Muscle of leg (tissue), 11 donors: Measurements from ENCODE around the gene LIN54. TPM values are rescaled to one million over a fixed set of nuclear protein-coding genes. Genes with fewer than 3 reads are reported as not detected.

Source experiments
- DNase-seq: peaks from one replicate; pipeline ENCODE4 v3.0.0; 2013
- H3K27ac ChIP-seq: one replicate; pipeline ENCODE4 v1.5.1; 2013; ENCODE audit warnings: mild to moderate bottlenecking, low read length, control low read depth
- H3K27me3 ChIP-seq: one replicate; pipeline ENCODE4 v1.6.1; 2013; ENCODE audit warnings: low read length; ENCODE audit not compliant: control insufficient read depth, insufficient read depth
- H3K36me3 ChIP-seq: one replicate; pipeline ENCODE4 v1.6.1; 2013; ENCODE audit warnings: low read length; ENCODE audit not compliant: control insufficient read depth, insufficient read depth
- H3K4me1 ChIP-seq: one replicate; pipeline ENCODE4 v1.6.1; 2013; ENCODE audit warnings: low read length; ENCODE audit not compliant: control insufficient read depth, insufficient read depth
- H3K4me3 ChIP-seq: one replicate; pipeline ENCODE4 v1.5.1; 2013; ENCODE audit warnings: low read length, control low read depth
- H3K9me3 ChIP-seq: replicated peaks from 2 replicates; pipeline ENCODE4 v1.6.1; 2013; ENCODE audit warnings: low read depth, low read length; ENCODE audit not compliant: control insufficient read depth
- WGBS: methylation state at CpG from one replicate; pipeline ENCODE4 v1.1.5; 2013; ENCODE audit warnings: missing lambda C conversion rate; ENCODE audit not compliant: insufficient coverage; 5-methylcytosine and 5-hydroxymethylcytosine counted together
- polyA plus RNA-seq, 8 donors: library from polyadenylated mRNA; unstranded; fragments of 120-200 nt; gene quantifications; one replicate each; pipeline versions ENCODE4 v1.2.1 to v1.2.3, GENCODE V29; 2013; ENCODE audit warnings: inconsistent platforms in 1 of 8, low replicate concordance in 1 of 8; ENCODE audit not compliant: insufficient read length in 8 of 8, insufficient read depth in 1 of 8
- total RNA-seq: library from RNA; stranded (reverse); fragments of 120-200 nt; gene quantifications from one replicate; pipeline ENCODE4 v1.2.4, GENCODE V29; 2013

Gene LIN54
- total and polyA plus RNA-seq, 9 donors = 7.4 to 10.0 (median 8.7) TPM

DNA sequence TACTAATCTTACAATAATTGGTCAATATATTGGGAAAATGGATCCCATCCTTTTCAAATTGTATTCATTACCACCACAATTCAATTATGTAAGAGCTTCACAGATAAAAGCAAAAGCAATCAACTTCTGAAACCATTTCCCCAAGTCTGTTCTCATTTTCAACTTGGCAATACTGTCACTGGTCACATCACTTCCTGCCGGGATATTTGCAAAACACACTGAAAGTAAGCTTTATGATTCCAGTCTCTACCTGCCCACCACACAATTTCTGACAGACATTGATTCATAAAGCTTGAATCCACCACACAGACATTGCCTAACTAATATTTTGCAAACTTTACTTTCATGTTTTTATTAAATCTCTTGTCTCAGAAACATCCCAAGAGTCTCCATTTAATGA, 53.6 kb downstream of the LIN54 start:
- Histone ChIP-seq H3K4me1 (no peaks in the 10 kb centered on the region), H3K27ac (no peak overlapping the region), H3K36me3 (peaks cover 6% of the 10 kb centered on the region), H3K4me3 (no peak overlapping the region), H3K9me3 (no peaks in the 10 kb centered on the region), H3K27me3 (no peaks in the 10 kb centered on the region)
- 92% methylated on average over 1 of the region's 1 CpG for WGBS
- peak; percentile 5 for DNase-seq

DNA sequence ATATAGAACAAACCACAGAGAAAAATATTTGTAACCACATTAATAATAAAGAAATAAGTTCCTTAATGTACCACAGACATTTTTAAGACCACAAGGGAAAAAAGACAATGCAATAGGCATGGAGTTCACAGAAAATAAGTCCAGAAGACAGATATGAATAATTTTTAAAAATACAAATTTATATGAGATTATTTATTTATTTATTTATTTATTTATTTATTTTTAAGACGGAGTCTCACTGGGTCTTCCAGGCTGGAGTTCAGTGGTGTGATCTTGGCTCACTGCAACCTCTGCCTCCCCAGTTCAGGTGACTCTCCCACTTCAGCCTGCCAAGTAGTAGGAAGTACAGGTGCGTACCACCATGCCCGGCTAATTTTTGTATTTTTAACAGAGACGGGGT, 56.4 kb downstream of the LIN54 start:
- no peak for DNase-seq
- H3K4me1 ChIP-seq = no peaks in the 10 kb centered on the region
- H3K9me3 ChIP-seq = no peaks in the 10 kb centered on the region
- H3K27ac ChIP-seq = no peak overlapping the region
- no peaks in the 10 kb centered on the region for H3K27me3 ChIP-seq
- no peak overlapping the region for H3K4me3 ChIP-seq
- no CpG with 5 or more reads among the region's 4 CpGs for WGBS
- H3K36me3 ChIP-seq = no peaks in the 10 kb centered on the region

DNA sequence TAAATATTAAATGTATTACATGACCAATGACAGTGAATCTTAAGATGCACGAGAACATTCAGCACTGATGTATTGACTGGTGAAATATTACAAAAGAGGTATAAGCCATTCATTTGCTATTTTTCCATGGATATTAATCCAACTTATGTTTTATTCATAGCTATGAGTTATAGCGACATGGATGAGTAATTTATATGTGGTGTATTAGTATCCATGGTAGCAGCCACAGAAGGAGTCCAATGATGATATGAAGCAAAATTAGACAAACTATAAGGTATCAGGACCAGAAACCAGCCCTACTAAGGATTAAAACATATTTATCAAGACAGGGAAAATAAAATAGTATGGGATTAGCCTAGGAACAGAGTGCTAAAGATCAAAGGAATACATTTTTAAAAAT, 59.4 kb downstream of the LIN54 start:
- no peaks in the 10 kb centered on the region for H3K27me3 ChIP-seq
- H3K36me3 ChIP-seq = peaks cover under 1% of the 10 kb centered on the region
- H3K4me3 ChIP-seq = no peak overlapping the region
- DNase-seq = no peak
- H3K4me1 ChIP-seq = no peaks in the 10 kb centered on the region
- no peaks in the 10 kb centered on the region for H3K9me3 ChIP-seq
- no CpG with 5 or more reads among the region's 2 CpGs for WGBS
- H3K27ac ChIP-seq = no peak overlapping the region

DNA sequence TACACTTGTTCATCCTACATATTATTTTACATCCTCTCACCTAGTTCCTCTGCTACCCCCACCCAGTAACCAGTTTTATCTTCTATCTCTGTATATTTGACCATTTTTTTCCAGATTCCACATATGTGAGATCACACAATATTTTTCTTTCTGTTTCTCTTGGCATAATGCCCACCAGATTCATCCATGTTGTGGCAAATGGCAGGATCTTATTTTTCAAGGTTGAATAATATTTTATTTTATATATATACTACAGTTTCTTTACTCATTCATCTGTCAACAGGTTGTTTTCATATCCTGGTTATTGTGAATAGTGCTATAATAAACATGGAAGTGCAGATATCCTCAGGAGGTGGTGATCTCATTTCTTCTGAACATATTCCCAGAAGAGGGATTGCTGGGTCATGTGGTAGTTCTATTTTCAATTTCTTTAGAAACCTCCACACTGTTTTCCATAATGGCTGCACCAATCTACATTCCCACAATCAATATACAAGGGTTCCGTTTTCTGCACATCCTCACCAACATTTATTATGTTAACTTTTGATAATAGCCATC, 61.9 kb downstream of the LIN54 start:
- Histone ChIP-seq H3K4me1 (no peaks in the 10 kb centered on the region), H3K36me3 (peaks cover 3% of the 10 kb centered on the region), H3K27ac (no peak overlapping the region), H3K27me3 (no peaks in the 10 kb centered on the region), H3K9me3 (no peaks in the 10 kb centered on the region), H3K4me3 (no peak overlapping the region)
- WGBS = no CpG with 5 or more reads among the region's 1 CpG
- no peak for DNase-seq

DNA sequence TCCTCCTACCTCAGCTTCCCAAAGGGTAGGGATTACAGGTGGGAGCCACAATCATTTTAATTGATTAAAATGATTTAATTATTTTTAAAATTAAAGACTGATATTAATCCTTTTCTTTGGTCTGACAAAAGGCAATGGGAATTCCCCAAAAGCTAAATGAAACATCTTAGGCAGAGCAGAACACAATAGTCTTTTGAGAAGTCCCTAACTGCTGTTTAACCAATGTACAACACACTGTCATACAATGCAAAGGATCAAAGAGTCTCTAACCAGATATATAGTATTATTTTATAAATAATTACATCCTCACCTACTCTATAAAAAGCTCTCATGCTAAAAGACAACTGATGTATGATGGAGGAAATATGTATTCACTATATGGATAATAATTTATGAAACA, 63.1 kb downstream of the LIN54 start:
- Histone ChIP-seq H3K27me3 (no peaks in the 10 kb centered on the region), H3K36me3 (peaks cover 3% of the 10 kb centered on the region), H3K9me3 (no peaks in the 10 kb centered on the region), H3K4me3 (no peak overlapping the region), H3K4me1 (no peaks in the 10 kb centered on the region), H3K27ac (no peak overlapping the region)
- no peak for DNase-seq

DNA sequence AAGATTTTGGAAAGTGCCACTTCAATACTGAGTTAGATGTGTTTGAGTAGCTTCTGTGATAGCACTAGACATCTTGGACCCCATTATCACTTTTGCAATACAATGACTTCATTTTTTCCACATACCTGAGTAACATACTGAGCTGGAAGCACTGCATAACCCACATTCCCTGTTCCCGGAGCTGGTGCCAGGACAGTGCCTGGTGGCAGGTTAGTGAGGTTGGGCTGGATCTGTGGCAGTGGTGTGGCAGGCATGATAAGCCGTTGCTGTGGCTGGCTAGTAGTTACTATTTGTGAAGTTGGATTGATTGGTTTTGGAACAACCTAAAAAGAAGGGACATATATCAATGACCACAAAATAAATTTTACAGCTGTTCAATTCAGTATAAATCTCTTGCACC, 71.2 kb downstream of the LIN54 start:
- Histone ChIP-seq H3K27ac (no peak overlapping the region), H3K36me3 (peaks cover 17% of the 10 kb centered on the region), H3K27me3 (no peaks in the 10 kb centered on the region), H3K4me3 (no peak overlapping the region), H3K9me3 (no peaks in the 10 kb centered on the region), H3K4me1 (no peaks in the 10 kb centered on the region)
- no CpG with 5 or more reads among the region's 2 CpGs for WGBS
- no peak for DNase-seq

DNA sequence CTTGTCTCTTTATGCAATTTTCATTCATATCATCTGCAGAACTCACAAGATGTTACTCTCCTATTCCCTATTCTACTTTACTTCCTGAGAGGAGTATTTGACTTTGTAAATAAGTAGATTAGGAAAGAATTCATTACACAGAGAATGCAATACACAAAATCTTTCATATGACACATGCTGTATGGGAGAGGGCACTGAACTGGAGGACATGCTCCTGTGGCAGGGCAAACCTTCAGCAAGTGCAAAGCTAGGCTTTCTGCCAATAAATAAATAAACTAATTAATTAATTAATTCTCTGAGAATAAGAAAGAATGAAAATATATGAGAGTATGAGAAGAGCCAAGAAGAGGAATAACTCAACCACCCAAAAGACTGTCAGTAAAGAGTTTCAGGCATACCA, 76.2 kb downstream of the LIN54 start:
- no peaks in the 10 kb centered on the region for H3K9me3 ChIP-seq
- H3K27me3 ChIP-seq = no peaks in the 10 kb centered on the region
- no peaks in the 10 kb centered on the region for H3K4me1 ChIP-seq
- no peak for DNase-seq
- peaks cover 14% of the 10 kb centered on the region for H3K36me3 ChIP-seq
- no peak overlapping the region for H3K27ac ChIP-seq
- no peak overlapping the region for H3K4me3 ChIP-seq

DNA sequence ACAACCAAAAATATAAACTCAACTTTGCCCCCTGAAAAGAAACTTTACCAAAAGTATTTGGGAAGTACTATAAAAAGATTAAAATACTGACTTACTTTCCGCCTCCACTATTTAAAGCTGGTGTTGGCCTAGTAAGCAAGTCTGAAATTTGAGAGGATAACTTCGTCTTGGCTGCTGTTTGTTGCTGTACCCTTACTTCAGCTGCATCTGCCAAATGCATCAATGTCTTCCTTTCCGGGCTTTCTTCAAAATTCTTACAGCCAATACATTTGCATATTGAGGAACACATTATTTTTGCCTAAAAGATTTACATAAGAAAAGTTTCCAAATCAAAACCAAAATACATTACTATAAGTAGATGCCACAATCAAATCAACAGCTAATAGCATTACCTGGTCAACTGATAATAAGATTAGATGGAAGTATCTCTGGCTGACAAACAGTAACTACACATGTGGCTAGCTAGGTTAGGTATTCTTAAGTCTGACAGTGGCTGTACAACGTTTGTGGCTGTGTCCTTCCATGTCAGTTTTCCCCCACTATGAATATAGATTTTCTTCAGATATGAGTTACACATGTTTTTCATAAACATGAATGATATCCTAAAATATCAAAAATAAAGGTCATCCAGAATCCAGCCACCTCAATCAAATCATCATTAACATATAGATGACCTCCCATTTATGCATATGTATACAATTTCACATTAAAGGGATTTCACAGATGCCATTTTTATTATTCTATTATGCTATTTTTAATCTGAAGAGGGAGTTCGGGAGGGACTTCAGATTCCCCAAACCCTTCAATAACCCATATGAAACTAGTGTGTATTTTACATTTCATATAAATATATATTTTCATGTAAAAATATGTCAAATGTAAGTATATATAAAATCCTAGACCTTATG, 79.5 kb downstream of the LIN54 start:
- Histone ChIP-seq H3K9me3 (no peaks in the 10 kb centered on the region), H3K27me3 (no peaks in the 10 kb centered on the region), H3K4me3 (no peak overlapping the region), H3K27ac (no peak overlapping the region), H3K36me3 (peaks cover 8% of the 10 kb centered on the region), H3K4me1 (no peaks in the 10 kb centered on the region)
- peak; percentile 56 for DNase-seq
- 29% methylated on average over 1 of the region's 5 CpGs for WGBS

DNA sequence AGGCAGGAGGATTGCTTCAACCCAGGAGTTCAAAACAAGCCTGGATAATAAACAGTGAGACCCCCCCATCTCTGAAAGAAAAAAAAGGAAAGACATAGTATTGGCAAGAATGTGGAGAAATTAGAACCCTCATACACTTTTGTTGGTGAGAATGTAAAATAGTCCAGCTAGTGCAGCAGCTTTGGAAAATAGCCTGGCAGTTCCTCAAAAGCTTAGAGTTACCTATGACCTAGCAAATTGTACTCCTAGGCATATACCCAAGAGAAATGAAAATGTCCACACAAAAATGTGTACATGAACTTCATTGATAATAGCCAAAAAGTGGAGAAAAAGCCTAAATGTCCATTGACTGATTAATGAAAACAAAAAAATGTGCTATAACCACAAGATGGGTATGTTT, 88.8 kb downstream of the LIN54 start:
- H3K9me3 ChIP-seq = no peaks in the 10 kb centered on the region
- DNase-seq = no peak
- H3K27me3 ChIP-seq = no peaks in the 10 kb centered on the region
- H3K4me1 ChIP-seq = no peaks in the 10 kb centered on the region
- peaks cover 5% of the 10 kb centered on the region for H3K36me3 ChIP-seq
- no peak overlapping the region for H3K27ac ChIP-seq
- H3K4me3 ChIP-seq = no peak overlapping the region

DNA sequence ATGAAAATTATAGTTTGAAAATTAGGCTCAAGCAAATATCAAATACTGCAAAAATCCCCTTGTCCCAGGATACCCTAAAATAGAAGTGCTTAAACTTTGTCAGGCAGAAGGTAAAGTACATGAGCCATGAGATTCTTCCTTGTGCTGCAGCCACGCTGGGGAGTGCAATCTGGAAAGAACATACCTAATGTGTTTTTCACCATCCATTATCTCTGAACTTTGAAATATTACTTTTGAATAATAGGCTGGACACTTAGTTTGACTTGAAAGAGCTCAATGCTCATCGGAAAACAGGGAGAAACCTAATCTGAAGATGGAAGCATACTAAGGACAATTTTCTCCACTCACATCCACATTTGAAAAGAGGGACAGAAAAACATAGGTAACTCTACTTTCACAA, 91.2 kb downstream of the LIN54 start:
- no peak for DNase-seq
- no CpG with 5 or more reads among the region's 2 CpGs for WGBS
- Histone ChIP-seq H3K27me3 (no peaks in the 10 kb centered on the region), H3K4me3 (no peak overlapping the region), H3K4me1 (no peaks in the 10 kb centered on the region), H3K9me3 (no peaks in the 10 kb centered on the region), H3K27ac (no peak overlapping the region), H3K36me3 (peaks cover 6% of the 10 kb centered on the region)
